IPS-NIHi11 (cell line): Measurements from ENCODE around the gene SAMD4A.
A peak's percentile ranks its signal among the peaks of the same experiment; 100 is the strongest.

ENCODE experiments used
- DNase-seq: peaks from one replicate; pipeline ENCODE4 v3.0.0; 2012; ENCODE audit warnings: mixed read lengths, low spot score

SAMD4A gene

DNA sequence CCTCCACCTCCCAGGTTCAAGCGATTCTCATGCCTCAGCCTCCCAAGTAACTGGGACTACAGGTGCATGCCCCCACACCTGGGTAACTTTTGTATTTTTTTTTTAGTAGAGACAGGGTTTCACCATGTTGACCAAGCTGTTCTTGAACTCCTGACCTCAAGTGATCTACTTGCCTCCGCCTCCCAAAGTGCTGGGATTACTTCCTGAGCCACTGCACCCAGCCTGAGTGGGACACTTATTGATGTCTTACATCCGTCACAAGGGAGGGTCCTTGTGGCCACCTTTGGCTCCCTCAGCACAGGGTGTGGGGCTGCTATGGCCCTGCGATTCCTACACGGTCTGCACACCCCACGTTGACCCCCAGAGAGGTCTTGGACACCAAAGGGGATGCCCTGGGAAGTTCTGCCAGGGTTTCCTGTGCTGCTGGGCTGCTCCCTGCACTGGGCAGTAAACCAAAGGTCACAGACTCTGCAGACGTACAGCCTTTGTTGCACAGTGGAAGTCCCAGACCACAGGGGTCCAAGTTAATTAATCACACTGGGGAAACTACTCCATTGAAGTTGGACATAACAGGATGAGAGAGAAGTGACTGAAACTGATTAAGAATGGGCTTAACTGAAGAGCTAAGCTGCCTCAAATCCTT lies 95.7 kb downstream of the SAMD4A start:
- no peak for DNase-seq

DNA sequence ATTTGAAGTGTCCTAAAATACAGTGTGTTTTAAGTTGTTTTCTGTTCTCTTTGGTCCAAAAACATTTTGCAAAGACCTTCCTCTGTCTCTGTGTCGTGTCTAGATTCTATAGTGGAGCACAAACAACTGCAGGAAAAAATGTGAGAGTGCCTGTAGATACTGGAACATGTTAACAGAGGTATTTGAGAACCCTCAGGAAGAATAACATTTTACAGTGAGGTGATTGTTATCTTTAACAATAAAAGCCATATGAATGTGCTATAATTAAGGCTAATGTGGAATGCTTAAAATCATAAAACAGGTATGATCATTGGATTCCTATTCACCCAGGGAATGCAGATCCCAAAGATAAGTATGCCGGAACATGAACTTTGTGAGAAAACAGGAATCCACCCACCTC lies 98.0 kb downstream of the SAMD4A start:
- DNase-seq, result no peak

DNA sequence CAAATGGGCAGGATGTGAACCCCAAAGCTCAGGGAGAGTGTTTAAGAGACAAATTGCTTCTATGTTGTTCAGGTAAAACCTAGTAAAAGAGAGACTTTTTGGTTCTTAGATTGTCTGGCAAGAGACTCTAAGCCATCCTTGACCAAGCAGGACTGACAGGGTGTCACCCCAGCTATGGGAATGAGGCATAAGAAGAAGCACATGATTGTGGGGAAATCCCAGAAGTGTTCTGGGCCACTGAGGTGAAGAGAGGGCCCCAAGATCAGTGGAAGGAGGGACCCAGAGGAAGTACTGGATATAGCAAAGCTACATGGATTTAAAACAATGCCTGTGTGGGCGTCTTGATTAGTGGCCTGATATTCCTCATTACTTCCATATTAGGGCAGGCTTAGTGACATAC lies 99.0 kb downstream of the SAMD4A start:
- no peak for DNase-seq

DNA sequence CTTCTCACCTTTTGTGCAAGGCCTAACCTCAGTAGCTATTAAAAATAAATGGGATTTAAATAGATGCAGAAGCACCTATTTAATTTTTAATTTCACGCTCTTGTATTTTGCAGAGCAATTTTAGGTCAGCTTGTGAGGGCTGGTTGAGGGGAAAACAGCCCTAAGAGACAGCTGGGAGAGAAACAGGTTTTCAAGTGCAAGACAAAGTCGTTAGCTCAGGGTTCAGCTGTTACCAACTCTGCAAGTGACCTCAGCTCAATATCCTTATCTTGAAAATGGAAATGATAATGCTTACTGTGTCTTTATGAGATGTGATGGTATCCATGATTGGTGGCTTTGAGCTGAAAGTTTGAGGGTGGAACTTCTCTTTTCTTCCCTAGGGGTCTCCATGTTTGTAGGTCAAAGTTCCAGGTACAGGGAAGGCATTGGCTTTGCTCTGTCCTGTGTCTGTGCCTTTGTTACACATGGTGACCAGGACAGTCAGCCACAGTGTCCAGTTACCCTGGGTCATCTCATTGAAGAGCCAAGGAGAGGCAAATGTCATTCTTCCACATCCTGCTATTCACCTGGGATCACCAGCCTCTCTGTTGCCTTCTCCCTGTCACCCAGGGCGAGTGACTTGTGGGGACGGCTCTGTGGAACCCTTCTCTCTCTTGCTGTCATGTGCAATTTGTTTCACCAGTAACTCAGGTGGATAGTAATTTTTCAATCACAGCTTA lies 100.3 kb downstream of the SAMD4A start:
- DNase-seq, result no peak

DNA sequence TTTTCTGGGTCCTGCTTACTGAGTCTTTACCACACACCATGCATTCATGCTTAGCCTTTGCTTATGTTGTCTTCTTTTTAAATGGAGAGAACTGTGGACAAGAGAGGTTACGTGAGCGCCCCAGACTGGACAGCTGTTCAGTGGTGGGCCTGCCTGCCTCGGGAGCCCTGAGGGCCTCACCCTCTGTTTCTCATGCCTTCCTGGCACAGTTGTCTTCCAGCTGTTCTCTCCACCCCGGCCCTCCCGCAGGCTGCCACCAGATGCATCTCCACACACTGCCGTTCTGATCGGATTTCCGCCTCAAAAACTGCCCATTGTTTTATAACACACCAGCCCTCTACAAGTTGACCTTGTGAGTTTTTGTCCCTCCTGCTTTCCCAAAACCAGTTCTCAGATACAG lies 100.8 kb downstream of the SAMD4A start:
- DNase-seq, result no peak

DNA sequence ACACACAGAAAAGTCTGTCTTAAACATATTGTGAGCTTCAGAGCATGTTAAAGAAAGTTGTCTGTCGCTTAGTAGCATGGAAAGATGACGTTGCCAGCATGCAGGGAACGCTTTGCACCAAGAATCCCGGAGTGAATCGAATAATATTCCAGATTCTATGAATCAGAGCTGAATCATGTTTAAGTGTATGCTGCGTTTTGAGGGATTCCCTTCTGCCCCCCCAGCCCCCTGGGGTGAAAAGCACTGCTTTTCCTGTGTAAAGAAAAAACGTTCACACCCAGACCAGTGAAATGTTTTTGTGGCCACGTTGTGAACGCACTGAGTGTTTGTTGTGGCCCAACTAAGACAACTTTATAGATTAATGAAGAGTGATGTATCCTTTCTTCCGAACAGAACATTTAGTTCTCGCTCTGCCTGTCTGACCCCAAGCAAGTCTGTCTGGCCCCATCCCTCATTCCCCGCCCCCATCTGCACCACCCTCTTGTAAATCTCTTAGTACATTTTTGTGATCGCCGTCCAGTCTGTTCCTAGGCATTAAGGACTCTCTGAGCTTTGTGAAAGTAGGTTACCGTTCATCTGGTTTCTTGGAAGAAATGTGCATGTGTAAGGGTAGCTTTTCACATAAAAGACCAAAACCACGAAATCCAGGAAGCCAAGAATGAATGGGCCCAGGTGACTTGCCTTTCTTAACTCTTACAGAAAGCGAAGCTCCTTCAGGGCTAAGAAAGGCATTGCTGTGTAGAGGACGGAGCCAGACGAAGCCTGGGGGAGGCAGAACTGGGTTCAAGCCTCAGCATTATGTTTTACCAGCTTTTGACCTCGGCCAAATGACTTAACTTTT lies 103.0 kb downstream of the SAMD4A start:
- no peak for DNase-seq

DNA sequence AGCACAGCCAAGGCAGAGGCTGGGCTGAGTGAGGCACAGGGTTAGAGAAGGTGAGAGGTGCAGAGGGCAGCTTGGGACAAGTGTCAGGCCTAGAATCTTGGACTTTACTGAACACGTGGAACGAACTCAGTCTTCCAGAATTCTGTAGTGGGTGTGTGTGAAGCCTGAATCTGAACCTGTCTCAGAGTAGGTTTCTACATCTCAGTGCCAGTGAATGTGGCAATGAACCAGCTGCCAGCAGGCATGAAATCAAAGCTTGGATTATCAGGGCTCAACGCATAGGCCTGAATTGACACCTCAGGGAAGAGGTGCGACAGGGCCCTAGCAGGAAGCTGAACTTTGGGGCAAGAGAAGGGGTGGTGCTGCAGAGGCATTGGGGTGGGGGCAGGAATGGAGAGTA lies 104.6 kb downstream of the SAMD4A start:
- DNase-seq, result no peak

DNA sequence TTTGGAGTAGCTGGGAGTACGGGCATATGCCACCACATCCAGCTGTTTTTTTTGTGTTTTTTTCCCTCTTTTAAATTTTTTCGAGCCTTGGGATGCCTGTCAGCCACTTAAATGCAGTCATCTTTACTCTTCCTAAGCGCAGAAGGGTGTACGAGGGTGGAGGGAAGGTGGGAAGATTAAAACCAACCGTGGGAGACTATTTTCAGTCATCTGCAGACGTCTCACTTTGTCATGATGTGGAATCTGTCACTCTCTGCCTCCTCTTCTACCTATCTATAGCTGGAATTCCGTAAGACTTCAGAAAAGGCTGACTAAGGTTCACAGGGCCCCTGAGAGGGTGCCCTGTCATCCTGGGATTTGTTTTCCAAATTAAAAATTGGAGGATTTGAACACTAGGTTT lies 105.3 kb downstream of the SAMD4A start:
- DNase-seq, result no peak

DNA sequence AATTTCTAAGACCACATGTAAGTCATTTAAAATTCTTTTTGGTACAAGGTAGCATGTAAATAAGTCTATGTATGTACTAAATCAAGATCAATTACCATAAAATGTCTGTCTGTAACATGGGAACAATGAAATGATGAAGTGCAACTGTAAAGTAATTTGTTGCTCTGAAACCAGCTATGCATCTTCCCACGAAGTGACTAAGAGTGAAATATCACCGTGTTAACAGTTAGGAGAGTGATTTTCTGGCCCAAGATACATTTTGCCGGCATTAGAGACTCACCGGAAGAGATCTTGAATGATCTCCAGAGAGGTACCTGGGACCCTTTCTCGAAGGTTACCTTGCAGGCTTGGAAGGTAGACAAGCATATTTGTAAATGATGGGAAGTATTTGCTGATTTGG lies 105.8 kb downstream of the SAMD4A start:
- no peak for DNase-seq

DNA sequence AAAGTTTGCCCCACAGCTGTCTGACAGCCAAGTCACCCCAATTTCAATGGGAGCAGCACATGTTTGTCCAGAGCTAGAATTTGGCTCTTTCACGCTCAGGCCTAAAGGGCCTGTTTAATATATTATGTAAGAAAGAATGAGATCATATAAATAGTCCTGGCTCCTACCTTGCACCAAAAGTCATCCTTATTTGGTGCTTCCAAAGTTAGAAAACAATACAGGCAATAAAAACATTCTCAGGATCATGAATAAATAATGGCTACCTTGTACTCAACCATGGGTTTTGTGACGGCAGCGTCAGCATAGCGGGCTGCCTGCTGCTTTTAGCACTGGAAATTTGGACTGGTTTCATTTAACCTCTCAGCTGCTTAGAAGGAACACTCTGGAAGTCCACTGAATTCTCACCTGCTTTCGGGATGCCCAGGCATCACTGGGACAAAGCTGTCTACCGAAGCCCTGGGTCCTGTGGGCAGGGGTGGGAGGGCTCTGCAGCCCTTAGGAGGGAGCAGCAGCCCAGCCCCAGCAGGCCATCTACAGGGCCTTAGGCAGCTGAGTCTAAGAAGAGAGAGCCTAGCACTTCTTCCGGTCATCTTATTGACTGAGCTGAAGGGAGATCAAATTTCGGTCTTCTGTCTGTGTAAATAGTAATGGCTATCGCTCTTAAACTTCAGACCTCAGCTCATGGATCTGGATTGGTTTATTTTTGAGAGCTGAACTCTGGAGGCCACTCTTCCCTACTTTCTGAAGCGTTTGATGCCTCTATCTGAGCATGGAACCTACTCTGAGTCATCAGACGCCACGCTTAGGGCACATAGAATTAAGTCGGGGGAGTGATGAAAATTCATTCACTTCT lies 106.5 kb downstream of the SAMD4A start:
- peak; percentile 27 for DNase-seq

DNA sequence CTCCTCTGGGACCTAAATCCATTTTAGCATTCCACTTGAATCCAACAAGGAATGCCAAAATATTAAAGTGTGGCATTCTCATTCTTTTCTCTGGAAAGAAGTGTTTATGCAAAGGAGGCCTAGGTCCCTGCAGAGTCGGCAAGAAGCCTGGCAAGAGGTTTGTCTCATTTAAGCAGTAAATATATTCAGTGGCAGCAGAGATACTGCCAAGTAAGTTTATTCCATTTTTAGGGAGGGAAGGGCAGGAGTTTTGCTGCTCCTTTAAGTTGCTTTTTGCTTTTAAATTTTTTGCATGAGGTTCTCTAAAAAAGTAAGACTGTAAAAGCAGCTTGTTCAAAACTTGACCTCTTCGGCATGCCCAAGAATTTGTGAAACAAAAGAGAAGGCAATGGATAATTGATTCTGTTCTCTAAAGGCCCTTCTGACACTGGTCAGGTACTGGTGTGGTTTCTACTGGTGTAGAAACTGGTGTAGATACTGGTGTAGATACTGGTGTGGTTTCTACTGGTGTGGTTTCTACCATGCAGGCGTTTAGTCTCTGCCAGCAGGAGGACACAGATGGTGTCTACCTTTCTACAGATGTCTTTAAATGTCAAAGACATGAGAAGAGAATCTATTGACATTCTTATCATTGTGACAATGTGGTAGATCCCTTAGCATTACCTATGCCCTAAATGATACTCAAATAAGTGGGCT lies 107.3 kb downstream of the SAMD4A start:
- no peak for DNase-seq

DNA sequence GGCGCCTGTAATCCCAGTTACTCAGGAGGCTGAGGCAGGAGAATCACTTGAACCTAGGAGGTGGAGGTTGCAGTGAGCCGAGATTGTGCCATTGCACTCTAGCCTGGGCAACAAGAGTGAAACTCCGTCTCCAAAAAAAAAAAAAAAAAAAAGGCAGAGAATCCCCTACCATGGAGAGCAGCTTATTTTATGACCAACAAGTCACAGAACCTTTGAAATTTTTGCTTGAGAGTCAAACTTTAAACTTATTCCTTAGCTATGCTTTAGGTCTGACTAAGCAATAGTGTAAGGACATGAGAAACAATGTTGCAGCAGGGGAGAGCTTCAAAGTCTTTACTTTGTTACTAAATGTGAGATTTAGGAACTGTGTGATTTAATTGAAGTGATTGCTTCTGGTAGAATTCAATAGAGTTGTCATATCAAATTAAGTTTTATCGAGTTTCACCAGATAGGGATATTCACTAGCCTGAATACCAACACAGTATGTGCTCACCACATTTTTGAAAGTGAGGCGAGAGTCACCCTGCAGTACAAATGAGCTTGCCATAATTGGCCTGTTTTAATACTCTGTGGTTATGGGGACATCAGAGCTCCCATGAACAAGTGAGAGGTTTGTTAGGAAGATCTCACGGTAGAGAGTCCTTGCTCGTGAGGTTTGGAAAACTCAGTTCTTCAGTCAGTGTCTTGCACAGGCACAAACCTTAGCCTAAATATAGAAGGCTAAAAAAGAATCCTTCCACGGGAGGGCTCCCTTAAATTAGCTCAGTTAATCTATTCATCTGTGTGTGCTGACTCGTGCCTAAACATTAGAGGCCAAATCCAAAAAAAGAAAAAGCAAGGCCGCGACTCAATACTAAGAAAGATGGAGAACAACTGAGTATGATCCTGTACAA lies 108.6 kb downstream of the SAMD4A start:
- no peak for DNase-seq

DNA sequence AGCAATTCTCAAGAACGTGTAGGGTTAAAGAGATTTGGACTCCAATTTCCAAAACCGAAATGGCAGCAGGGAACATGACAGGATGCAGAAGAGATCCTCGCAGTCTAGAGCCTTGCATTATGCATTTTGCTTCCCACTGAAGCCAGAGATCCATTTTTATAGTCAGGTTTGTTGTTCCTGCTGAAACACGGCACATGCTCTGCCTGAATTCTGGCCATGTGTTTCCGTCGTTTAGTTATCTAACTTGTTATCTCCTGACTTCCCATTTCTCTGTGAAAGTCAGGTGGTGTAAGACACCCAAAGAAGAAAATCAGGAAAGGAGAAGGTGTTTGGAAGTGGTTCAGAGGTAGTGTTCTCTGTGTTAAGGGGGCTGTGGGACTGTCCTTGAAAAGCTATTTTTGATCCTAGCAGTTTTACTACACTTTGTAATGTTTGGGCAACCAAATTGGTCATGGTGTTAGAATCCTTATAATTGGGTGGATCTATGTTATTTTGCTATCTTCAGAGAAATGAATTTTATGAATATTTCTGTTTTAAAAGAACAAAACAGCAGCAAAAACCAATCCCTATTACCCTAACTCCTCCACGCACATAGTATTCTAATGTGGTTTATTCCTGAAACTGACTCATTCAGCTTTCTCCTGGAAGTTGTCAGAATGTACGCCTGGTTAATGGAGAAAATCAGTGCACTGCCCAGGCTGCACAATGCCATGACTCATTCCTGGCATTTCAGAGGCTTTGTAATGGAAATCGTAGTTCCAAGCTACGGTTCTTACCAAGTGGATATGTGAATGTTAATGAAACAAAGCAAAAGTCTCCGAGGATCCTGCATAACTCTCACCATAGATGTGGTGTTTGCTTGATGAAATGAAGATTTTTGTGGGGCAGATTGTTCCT lies 110.1 kb downstream of the SAMD4A start:
- peak; percentile 59 for DNase-seq

DNA sequence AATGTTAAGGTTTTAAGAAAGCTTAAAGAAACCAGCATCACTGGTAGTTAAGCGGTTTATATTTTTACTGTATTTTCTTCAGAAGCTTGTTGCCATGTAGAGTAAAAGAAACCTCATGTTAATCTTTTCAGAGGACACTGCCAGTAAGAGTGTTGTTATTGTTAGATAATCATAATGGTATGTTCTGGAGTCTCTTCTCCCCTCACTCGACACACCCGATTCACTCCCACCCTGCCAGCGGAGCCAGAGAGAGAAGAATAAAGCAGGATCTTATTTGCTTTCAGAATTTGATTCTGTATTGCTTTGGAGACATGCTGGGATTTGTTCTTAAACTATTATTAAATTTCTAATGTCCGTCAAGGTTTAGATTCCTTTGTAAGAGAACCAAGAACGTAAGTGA lies 113.7 kb downstream of the SAMD4A start:
- no peak for DNase-seq

DNA sequence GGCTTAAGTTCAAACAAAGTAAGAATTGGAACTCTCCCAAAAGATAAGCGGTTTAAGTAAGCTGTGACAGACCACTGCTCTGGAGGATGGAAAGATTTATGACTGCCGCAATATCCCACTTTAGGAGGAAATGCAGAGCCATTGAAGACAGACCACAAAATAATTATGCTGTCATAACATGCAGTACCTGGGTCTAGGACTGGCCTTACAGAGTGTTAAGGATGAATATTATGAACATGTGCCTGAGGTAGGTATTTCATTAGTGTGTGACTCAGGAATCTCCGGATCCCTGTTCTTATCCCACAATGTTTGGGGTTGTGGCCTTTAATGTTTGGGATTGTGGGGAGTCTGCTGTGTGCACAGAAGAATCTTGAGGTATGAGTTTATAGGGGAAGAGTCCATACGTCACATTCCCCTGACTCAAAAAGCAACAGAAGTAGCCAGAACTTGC lies 114.9 kb downstream of the SAMD4A start:
- no peak for DNase-seq

DNA sequence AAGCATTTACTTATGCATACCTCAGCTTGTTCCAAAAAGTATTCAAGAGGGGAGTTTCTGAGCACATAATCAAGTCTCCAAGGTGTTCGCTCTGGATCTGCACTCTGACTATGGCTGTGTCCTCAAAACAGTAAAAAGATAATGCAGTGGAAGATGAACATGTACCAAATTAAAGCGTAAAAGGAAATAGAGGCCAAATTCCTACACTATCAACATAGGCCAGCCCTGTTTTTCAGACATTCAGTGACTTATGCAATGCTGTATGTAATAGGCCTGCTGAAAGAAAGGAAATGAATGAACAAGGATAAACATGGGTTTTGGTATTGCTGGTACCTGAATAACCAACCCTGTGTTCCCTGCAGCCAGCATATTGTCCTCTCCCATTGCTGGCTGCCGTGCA lies 115.7 kb downstream of the SAMD4A start:
- DNase-seq, result no peak

DNA sequence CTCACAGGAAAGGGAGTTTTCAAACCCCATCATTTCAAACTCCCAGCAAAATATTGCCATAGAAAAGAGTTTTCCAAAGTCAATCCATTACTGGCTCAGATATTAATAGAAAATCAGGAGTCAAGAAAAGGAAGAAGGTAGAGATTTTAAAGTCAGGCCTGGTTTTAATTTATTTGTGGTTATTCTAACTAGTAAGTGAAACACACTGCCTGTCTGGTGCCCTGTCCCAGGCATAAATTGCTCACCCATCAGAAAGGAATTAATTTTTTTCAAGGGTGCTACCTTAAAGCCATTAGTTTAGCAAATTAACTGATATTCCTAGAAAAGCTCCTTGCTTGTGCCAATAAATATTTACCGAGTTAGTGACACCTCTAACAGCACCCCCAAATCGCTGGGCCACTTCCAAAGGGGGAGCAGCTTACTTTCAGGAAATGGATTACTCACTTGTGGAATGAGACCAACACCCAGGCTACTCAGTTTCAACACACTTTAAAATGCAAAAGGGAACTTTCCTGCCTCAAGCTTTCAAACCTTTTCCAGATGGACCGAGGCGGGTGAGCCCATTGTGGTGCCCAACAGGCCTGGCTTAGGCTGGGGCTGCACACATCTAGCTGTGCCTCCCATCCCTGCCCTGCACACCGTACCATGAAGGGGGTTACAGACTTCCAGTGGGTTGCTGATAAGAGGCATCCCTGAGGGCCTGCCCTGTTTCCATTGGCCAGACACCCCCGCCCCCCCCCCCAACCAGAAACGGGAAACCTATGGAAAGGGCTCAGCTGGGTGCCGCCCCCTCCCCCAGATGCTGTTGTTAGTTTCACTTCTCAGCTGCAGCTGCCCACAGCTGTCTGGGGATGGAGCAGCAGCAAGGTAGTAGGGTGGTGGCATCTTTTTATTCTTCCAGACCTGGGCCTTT lies 117.2 kb downstream of the SAMD4A start:
- DNase-seq, result peak; percentile 70

DNA sequence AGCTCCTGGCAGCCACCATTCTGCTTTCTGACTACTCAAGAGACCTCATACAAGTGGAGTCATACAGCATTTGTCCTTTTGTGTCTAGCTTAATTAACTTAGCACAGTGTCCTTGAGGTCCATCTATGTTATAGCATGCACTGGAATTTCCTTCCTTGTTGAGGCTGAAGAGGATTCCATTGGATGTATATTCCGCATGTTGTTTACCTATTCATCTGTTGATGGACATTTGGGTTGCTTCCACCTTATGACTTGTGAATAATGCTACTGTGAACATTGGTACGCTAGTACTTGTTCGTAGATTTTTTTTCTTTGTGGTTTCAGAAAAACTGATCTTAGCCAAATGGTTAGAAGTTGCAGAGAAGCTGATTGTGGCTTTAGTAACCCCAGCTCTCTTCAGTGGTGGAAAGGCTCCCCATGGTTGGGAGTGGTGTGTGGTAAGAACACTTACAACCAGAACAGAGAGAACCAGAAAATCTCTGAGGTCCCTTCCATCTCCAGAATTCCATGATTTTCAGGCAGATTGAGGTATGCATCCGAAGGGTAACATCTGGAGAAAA lies 118.4 kb downstream of the SAMD4A start:
- no peak for DNase-seq
